22Rv1 (cell line): ENCODE results near the gene SEMA5A.

Source experiments
- H3K27ac ChIP-seq: fragments of 450-650 bp; 2 replicates; pipeline ENCODE4 v1.5.1; 2017
- CTCF ChIP-seq: fragments of 450-650 bp; IDR thresholded peaks from 2 replicates; pipeline ENCODE4 v1.5.1; 2017; ENCODE audit warnings: mild to moderate bottlenecking
- ZFX ChIP-seq: fragments of 450-650 bp; IDR thresholded peaks from 2 replicates; pipeline ENCODE4 v1.6.1; 2017; ENCODE audit warnings: antibody characterized with exemption, borderline replicate concordance

The SEMA5A gene

GRCh38 chr5:9430306-9430705 is 115.6 kb downstream of the SEMA5A start:
- TF ChIP-seq CTCF (no peak), ZFX (no peak)
- H3K27ac ChIP-seq = no peak overlapping the region

- TF ChIP-seq CTCF (no peak), ZFX (no peak)
- H3K27ac ChIP-seq = no peak overlapping the region
These were observed 116.1 kb downstream of the SEMA5A start for GRCh38 chr5:9429691-9430215.

GRCh38 chr5:9428272-9428671 is 117.6 kb downstream of the SEMA5A start:
- no peak for TF ChIP-seq ZFX
- no peak for TF ChIP-seq CTCF
- no peak overlapping the region for H3K27ac ChIP-seq

GRCh38 chr5:9425710-9426109 is 120.2 kb downstream of the SEMA5A start:
- H3K27ac ChIP-seq = no peak overlapping the region
- TF ChIP-seq ZFX (no peak), CTCF (no peak)

GRCh38 chr5:9423571-9423970 is 122.3 kb downstream of the SEMA5A start:
- no peak overlapping the region for H3K27ac ChIP-seq
- TF ChIP-seq CTCF (no peak), ZFX (no peak)

GRCh38 chr5:9421884-9422283 is 124.0 kb downstream of the SEMA5A start:
- H3K27ac ChIP-seq = no peak overlapping the region
- TF ChIP-seq ZFX (no peak), CTCF (no peak)

GRCh38 chr5:9419794-9420193 is 126.1 kb downstream of the SEMA5A start:
- TF ChIP-seq ZFX = no peak
- no peak for TF ChIP-seq CTCF
- H3K27ac ChIP-seq = no peak overlapping the region
